ENCODE results near the gene SH3RF2.
"Not testable (repeated sequence)": the region's sequence is repeated elsewhere in the genome, so short reads cannot be mapped to it uniquely, and the experiment has no call there.

Gene SH3RF2

DNA sequence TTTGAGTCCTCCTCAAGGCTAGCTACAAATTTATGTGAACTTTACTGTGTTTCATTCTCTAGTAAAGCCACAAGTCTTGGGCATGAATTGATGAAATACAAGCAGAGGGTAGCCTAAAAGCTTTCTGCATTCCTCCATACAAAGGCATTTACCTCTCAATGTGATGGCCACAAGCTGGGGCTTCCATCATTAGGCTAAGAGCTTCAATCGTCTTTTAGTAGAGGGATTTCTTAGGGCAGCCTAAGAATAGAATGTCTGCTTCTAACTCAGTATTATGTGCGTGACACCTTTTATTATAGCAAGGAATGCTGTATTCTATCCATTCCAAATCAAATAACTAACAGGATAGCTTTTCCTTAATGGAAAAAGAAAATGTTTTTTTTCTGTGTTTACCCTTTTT lies 165.3 kb downstream of the SH3RF2 start:
- DNase-seq = no peak

DNA sequence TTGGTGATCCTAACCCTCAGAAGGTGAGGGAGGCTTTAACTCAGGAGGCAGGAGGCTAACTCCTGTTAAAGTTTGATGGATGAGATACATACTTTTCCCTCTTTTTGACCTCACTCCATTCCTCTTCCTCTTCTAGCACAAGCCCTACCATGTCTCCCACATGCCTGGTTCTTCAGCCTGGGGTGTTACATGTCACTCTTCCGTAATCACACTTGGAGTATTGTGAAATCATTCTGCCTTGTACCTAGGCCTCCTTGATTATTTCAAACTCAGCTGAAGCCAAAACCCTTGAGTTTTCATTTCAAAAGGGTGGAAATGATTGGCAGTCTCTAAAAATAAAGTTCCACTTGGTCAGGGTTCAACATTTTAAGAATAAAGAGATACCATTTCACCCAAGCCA lies 167.2 kb downstream of the SH3RF2 start:
- DNase-seq = no peak

DNA sequence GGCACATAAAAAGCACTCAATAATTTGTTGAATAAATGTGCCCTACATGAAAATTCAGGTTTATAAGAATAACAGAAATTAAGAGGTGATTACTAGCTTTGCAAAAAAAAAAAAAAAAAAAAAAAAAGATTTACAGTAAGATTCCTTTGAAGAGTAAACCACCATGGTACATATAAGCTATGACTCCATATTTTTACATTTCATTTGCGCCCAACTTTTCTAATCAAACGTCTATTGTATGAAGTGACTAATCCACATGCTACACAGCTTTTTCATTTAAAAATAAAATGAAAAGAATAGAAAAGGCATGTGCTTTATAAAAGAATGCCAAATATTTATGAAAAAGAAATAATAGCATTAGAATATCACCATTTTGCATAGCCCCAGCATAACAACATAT lies 169.1 kb downstream of the SH3RF2 start, which contains the start of gene PLAC8L1:
PLAC8L1 (minus strand) TSS at position 101 of the 400 bp plus-strand sequence. CDS start 1,266 bp downstream, outside the sequence.
- no peak for DNase-seq

DNA sequence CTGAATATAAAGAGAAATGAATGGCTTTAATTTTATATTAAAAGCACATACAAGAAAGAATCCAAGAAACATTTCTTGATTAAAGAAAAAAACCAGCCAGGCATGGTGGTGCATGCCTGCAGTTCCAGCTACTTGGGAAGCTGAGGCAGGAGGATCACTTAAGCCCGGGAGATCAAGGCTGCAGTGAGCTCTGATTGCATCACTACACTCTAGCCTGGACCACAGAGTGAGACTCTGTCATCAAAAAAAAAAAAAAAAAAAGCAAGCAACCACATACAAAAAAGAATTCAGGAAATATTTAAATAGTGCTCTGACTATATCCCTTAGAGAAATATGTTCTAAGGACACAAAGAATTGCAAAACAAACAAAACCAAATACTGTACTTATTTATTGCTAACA lies 171.5 kb downstream of the SH3RF2 start:
- DNase-seq = no peak

DNA sequence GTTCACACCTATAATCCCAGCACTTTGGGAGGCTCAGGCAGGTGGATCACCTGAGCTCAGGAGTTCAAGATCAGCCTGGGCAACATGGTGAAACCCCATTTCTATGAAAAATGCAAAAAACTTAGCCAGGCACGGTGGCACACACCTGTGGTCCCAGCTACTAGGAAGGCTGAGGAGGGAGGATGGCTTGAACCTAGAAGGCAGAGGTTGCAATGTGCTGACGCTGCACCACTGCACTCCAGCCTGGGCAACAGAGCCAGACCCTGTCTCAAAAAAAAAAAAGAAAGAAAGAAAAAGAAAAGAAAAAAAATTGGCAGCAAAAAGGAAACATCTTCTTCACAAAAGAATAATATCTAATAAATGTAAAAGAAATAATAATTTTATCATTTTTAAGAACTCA lies 172.5 kb downstream of the SH3RF2 start:
- DNase-seq = not testable (repeated sequence)

DNA sequence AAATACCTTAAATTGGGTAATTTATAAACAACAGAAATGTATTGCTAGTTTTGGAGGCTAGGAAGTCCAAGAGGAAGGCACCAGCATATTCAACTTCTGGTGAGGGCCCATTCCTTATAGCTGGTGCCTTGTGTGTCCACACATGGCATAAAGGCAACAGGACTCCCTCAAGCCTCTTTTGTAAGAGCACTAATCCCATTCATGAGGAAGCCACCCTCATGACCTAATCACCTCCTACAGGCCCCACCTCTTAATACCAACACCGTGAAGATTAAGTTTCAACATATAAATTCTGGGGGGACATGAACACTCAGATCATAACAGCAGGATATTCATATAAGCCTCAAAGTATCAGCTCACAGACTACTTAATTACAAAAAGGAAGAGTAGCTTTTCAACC lies 173.0 kb downstream of the SH3RF2 start:
- no peak for DNase-seq

DNA sequence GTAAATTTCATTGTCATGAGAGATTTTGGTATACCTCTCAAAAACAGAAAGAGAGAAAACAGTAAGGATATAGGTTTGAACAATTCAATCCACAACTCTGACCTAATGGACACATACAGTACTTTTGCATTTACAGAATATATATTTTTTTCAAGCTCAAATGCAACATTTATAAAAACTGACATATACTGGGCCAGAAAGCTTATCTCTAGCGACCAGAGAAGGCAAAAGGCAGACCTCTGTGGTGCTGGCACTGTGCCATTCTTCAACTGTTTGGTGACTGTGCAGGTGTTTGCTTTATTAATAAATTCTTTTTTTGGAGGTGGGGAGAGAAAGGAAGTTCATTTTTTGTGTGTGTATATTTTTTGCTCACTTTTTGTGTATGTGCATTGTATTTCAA lies 175.0 kb downstream of the SH3RF2 start:
- no peak for DNase-seq

DNA sequence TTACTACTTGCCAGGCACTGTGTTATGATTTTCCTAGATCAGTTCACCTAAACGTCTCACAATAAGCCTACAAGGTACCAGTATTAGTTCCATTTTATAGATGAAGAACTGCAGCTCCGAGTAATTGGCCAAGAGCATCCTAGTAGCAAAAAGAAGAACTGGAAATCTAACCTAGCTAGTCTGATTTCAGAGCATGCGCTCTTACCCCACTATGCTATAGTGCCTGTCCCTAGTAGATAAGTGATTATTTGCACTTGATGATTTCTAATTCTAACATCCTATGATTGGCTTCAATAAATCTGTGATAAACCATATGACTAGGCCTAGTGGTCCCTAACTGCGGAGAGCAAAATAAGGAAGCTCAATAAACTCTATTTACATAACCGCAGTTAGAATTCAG lies 176.1 kb downstream of the SH3RF2 start:
- no peak for DNase-seq
